Panc1 (cell line): ENCODE results near the gene CA10. TPM values are rescaled to one million over a fixed set of nuclear protein-coding genes. Genes with fewer than 3 reads are reported as not detected.

Source experiments
- ATAC-seq: fragments of 200-7000 bp; cut with Tn5 transposase; 2 replicates; pipeline ENCODE4 v1.9.1; 2020; ENCODE audit warnings: mild to moderate bottlenecking, moderate library complexity
- BruUV-seq: library from RNA; stranded (reverse); fragments of 400-500 nt; replicated peaks from 2 replicates; lab custom pipeline; 2021; lab: Mats Ljungman, UMichigan
- CTCF ChIA-PET: fragments of 300-600 bp; sonication (Branson Sonifier 250); formaldehyde crosslinking; loops from one replicate; lab custom pipeline; 2022; ENCODE audit warnings: antibody characterized with exemption; lab: Charles Lee
- POLR2A ChIA-PET: fragments of 300-600 bp; sonication (Branson Sonifier 250); formaldehyde crosslinking; loops from one replicate; lab custom pipeline; 2022; ENCODE audit warnings: antibody characterized with exemption; lab: Charles Lee
- DNase-seq: peaks from one replicate; pipeline ENCODE4 v3.0.0-alpha.2; 2010; ENCODE audit warnings: low read depth, low spot score
- H3K27ac ChIP-seq: 2 replicates; pipeline ENCODE4 v1.5.1; 2011; ENCODE audit warnings: mild to moderate bottlenecking, low read length, inconsistent platforms
- H3K27me3 ChIP-seq: fragments of 200-500 bp; sonication (Bioruptor generic); 2 replicates; pipeline ENCODE4 v1.6.0; 2014; ENCODE audit warnings: low read length, inconsistent platforms; ENCODE audit not compliant: control insufficient read depth, insufficient read depth
- H3K36me3 ChIP-seq: fragments of 200-500 bp; sonication (Bioruptor generic); 2 replicates; pipeline ENCODE4 v1.5.1; 2014; ENCODE audit warnings: inconsistent platforms, mild to moderate bottlenecking, low read length, moderate library complexity; ENCODE audit not compliant: control insufficient read depth, insufficient read depth
- H3K4me1 ChIP-seq: 2 replicates; pipeline ENCODE4 v1.5.1; 2011; ENCODE audit warnings: inconsistent platforms, mild to moderate bottlenecking, low read length, moderate library complexity; ENCODE audit not compliant: control insufficient read depth, insufficient read depth
- H3K4me3 ChIP-seq, 2 experiments: 2 replicates each; pipeline ENCODE4 v1.5.1; 2011 to 2012; ENCODE audit warnings: low read depth in 2 of 2, low read length in 2 of 2, mild to moderate bottlenecking in 2 of 2, inconsistent platforms in 1 of 2, moderate library complexity in 1 of 2
- H3K9me3 ChIP-seq: fragments of 200-500 bp; sonication (Bioruptor generic); 2 replicates; pipeline ENCODE4 v1.5.1; 2014; ENCODE audit warnings: low read depth, mild to moderate bottlenecking, inconsistent platforms, low read length, moderate library complexity; ENCODE audit not compliant: control insufficient read depth, insufficient read depth
- CTCF ChIP-seq: fragments of 450-650 bp; IDR thresholded peaks from 2 replicates; pipeline ENCODE4 v1.5.1; 2017; ENCODE audit warnings: mild to moderate bottlenecking
- POLR2AphosphoS5 ChIP-seq: IDR thresholded peaks from 2 replicates; pipeline ENCODE4 v1.6.1; 2012; ENCODE audit warnings: mild to moderate bottlenecking, low read depth, low read length, moderate library complexity
- REST ChIP-seq, 2 experiments: IDR thresholded peaks; 2 replicates each; pipeline ENCODE4 v1.6.1; 2011 to 2012; ENCODE audit warnings: low read depth in 2 of 2, control low read depth in 1 of 2, low read length in 1 of 2, mild to moderate bottlenecking in 1 of 2, moderate library complexity in 1 of 2; ENCODE audit not compliant: insufficient read depth in 1 of 2
- SIN3A ChIP-seq: IDR thresholded peaks from 2 replicates; pipeline ENCODE4 v1.6.1; 2012; ENCODE audit warnings: low read depth, mild to moderate bottlenecking, low read length, moderate library complexity, borderline replicate concordance; ENCODE audit not compliant: insufficient read depth
- TCF7L2 ChIP-seq: IDR thresholded peaks from 2 replicates; pipeline ENCODE4 v1.6.1; 2011; ENCODE audit warnings: mild to moderate bottlenecking, low read depth, low read length, inconsistent platforms
- in situ Hi-C: cut with HindIII; loops from 2 replicates; pipeline ENCODE4 v1.10.0; 2016; ENCODE audit warnings: low sequenced_read_pairs, low pct_unique_long_range_greater_than_20kb
- intact Hi-C: fragments of 100-400 bp; cut with micrococcal nuclease; formaldehyde crosslinking; loops from one replicate; pipeline ENCODE4 v1.10.0; 2022; ENCODE audit not compliant: unreplicated experiment
- total RNA-seq: library from RNA; stranded (reverse); gene quantifications from one replicate; pipeline ENCODE4 v1.2.1, GENCODE V29; 2021; ENCODE audit not compliant: unreplicated experiment

The CA10 gene
- total RNA-seq, 1 experiment from 2014 or later, result not detected

- DNase-seq (no peak), ATAC-seq (no peak)
- ChIA-PET CTCF (no interaction called here), POLR2A (no interaction called here)
- TF ChIP-seq POLR2AphosphoS5, result no peak
- TF ChIP-seq SIN3A, result no peak
- TF ChIP-seq REST (IDR thresholded peaks at IDR 0.05; ENCODE audit: insufficient read depth in 1 of 2, low read depth in 2 of 2, low read length in 1 of 2), result no peak
- TF ChIP-seq TCF7L2, result no peak
- no peak for TF ChIP-seq CTCF
- BruUV-seq, result no TSS peak
- Histone ChIP-seq H3K27me3 (no peaks in the 10 kb centered on the region), H3K4me3 (no peak overlapping the region), H3K36me3 (no peaks in the 10 kb centered on the region), H3K9me3 (no peaks in the 10 kb centered on the region), H3K27ac (no peak overlapping the region), H3K4me1 (no peaks in the 10 kb centered on the region)
- intact Hi-C loops, result no loop called here
- in situ Hi-C loops, result no loop called here
Observed at GRCh38 chr17:51913491-51914205, 244.9 kb downstream of the CA10 start.

GRCh38 chr17:51912939-51913338 lies 245.6 kb downstream of the CA10 start:
- ATAC-seq, result no peak
- CTCF ChIA-PET, result no interaction called here

More at GRCh38 chr17:51912939-51913338, 245.6 kb downstream of the CA10 start:
- DNase-seq, result no peak
- no peaks in the 10 kb centered on the region for H3K36me3 ChIP-seq
- no peak overlapping the region for H3K27ac ChIP-seq
- TF ChIP-seq POLR2AphosphoS5 (no peak), SIN3A (no peak), REST (IDR thresholded peaks at IDR 0.05; ENCODE audit: insufficient read depth in 1 of 2, low read depth in 2 of 2, low read length in 1 of 2) (no peak), TCF7L2 (no peak), CTCF (no peak)
- no peaks in the 10 kb centered on the region for H3K4me1 ChIP-seq
- intact Hi-C loops (no loop called here), in situ Hi-C loops (no loop called here)
- no TSS peak for BruUV-seq
- H3K9me3 ChIP-seq, result no peaks in the 10 kb centered on the region
- POLR2A ChIA-PET, result no interaction called here
- no peaks in the 10 kb centered on the region for H3K27me3 ChIP-seq
- no peak overlapping the region for H3K4me3 ChIP-seq
